ENCODE data around the gene PDE10A. TPM values are rescaled to one million over a fixed set of nuclear protein-coding genes. Genes with fewer than 3 reads are reported as not detected.

The PDE10A gene
- total RNA-seq, 6 experiments from 2014 or later, result 1.2 to 2.0 (median 1.6) TPM; not detected in 2

DNA sequence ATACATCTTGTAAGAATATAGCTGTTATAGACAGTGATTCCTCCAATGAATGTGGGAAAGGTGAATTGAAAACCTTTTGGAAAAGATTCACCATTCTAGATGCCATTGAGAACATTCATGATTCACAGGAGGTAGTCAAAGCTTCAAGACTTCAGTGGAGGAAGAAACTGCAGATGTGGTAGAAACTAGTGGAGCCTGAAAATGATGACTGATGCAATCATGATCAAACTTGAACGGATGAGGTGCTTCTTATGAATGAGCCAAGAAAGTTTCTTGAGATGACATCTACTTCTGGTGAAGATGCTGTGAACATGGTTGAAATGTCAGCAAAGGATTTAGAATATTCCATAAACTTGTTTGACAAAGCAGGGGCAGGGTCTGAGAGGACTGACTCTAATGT is 286.9 kb downstream of the PDE10A start:
- no peaks in the 10 kb centered on the region for H3K36me3 Mint-ChIP-seq (ENCODE audit: low read depth)
- no peaks in the 10 kb centered on the region for H3K27me3 Mint-ChIP-seq (ENCODE audit: insufficient read depth)
- TF ChIP-seq, protein P1, sequence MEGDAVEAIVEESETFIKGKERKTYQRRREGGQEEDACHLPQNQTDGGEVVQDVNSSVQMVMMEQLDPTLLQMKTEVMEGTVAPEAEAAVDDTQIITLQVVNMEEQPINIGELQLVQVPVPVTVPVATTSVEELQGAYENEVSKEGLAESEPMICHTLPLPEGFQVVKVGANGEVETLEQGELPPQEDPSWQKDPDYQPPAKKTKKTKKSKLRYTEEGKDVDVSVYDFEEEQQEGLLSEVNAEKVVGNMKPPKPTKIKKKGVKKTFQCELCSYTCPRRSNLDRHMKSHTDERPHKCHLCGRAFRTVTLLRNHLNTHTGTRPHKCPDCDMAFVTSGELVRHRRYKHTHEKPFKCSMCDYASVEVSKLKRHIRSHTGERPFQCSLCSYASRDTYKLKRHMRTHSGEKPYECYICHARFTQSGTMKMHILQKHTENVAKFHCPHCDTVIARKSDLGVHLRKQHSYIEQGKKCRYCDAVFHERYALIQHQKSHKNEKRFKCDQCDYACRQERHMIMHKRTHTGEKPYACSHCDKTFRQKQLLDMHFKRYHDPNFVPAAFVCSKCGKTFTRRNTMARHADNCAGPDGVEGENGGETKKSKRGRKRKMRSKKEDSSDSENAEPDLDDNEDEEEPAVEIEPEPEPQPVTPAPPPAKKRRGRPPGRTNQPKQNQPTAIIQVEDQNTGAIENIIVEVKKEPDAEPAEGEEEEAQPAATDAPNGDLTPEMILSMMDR (IDR thresholded peaks at IDR 0.05), result no peak
- DNase-seq, result no peak
- H3K9me3 Mint-ChIP-seq, result peaks cover 17% of the 10 kb centered on the region
- H3K4me3 Mint-ChIP-seq, result no peak overlapping the region
- H3K4me1 Mint-ChIP-seq (ENCODE audit: low read depth), result no peaks in the 10 kb centered on the region
- no peak overlapping the region for H3K27ac Mint-ChIP-seq

DNA sequence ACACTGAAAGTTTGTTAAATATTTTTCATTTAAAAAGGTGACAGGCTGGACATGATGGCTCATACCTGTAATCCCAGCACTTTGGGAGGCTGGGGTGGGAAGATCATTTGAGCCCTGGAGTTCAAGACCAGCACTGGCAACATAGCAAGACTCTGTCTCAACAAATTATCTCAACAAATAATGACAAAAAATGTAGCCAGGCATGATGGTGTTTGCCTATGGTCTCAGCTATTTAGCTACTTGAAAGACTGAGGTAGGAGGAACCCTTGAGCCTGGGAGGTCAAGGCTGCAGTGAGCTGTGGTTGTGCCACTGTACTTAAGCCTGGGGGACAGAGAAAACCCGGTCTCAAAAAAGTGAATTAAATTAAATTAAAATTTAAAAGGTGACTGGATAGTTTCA is 297.7 kb downstream of the PDE10A start:
- DNase-seq, result no peak
- H3K9me3 Mint-ChIP-seq, result peaks cover 45% of the 10 kb centered on the region
- TF ChIP-seq, protein P1 (IDR thresholded peaks at IDR 0.05), result no peak
- no peaks in the 10 kb centered on the region for H3K36me3 Mint-ChIP-seq (ENCODE audit: low read depth)
- no peak overlapping the region for H3K27ac Mint-ChIP-seq
- no peak overlapping the region for H3K4me3 Mint-ChIP-seq
- no peaks in the 10 kb centered on the region for H3K27me3 Mint-ChIP-seq (ENCODE audit: insufficient read depth)
- H3K4me1 Mint-ChIP-seq (ENCODE audit: low read depth), result no peaks in the 10 kb centered on the region

DNA sequence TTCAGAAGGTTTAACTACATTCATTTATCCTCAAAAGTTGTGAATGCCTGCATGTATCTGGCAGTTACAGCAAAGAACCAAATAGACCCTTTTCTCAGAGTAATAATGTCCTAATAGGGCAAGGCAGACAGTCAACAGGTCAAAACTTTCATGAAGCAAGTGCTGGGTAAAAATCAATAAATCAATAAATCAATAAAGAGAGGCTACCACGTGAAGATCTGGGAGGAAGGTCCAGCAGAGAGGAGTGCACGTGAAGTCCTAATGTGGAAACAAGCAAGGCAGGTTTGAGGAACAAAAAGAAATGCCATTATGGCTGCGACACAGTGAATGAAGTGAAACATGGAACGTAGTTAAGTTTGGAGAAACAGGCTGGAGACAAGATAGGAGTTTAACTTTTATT is 317.3 kb downstream of the PDE10A start:
- TF ChIP-seq, protein P1 (IDR thresholded peaks at IDR 0.05), result no peak
- DNase-seq, result no peak
- no peak overlapping the region for H3K4me3 Mint-ChIP-seq
- H3K4me1 Mint-ChIP-seq (ENCODE audit: low read depth), result no peaks in the 10 kb centered on the region
- no peaks in the 10 kb centered on the region for H3K27me3 Mint-ChIP-seq (ENCODE audit: insufficient read depth)
- H3K36me3 Mint-ChIP-seq (ENCODE audit: low read depth), result 0 out of 2 replicates have a peak, but pooled peaks cover 11% of the 10 kb centered on the region
- no peak overlapping the region for H3K27ac Mint-ChIP-seq
- peaks cover 50% of the 10 kb centered on the region for H3K9me3 Mint-ChIP-seq

GRCh38 chr6:165340532-165340931 is 322.5 kb downstream of the PDE10A start:
- peaks cover 38% of the 10 kb centered on the region for H3K9me3 Mint-ChIP-seq
- TF ChIP-seq, protein P1 (IDR thresholded peaks at IDR 0.05), result no peak
- no peak overlapping the region for H3K4me3 Mint-ChIP-seq
- no peak overlapping the region for H3K27ac Mint-ChIP-seq
- no peaks in the 10 kb centered on the region for H3K27me3 Mint-ChIP-seq (ENCODE audit: insufficient read depth)
- no peaks in the 10 kb centered on the region for H3K4me1 Mint-ChIP-seq (ENCODE audit: low read depth)
- no peaks in the 10 kb centered on the region for H3K36me3 Mint-ChIP-seq (ENCODE audit: low read depth)
- no peak for DNase-seq

- Mint-ChIP-seq H3K9me3 (peaks cover 58% of the 10 kb centered on the region), H3K4me1 (ENCODE audit: low read depth) (no peaks in the 10 kb centered on the region), H3K27ac (no peak overlapping the region), H3K4me3 (no peak overlapping the region), H3K36me3 (ENCODE audit: low read depth) (no peaks in the 10 kb centered on the region), H3K27me3 (ENCODE audit: insufficient read depth) (no peaks in the 10 kb centered on the region)
- TF ChIP-seq, protein P1 (IDR thresholded peaks at IDR 0.05), result no peak
- DNase-seq, result no peak
Measured at GRCh38 chr6:165325609-165326008, 337.4 kb downstream of the PDE10A start.
